Breast epithelium (tissue), 4 donors: ENCODE results near the gene CYP26A1. TPM values are rescaled to one million over a fixed set of nuclear protein-coding genes. Genes with fewer than 3 reads are reported as not detected.

ENCODE experiments used
- DNase-seq, 2 donors: peaks; one replicate each; pipeline ENCODE4 v3.0.0-alpha.2; 2019; ENCODE audit warnings: low spot score in 2 of 2
- H3K27ac ChIP-seq, 2 donors: fragments of 200-600 bp; sonication (generic) in 1 of 2; one replicate each; pipeline ENCODE4 v1.5.1; 2016 to 2019; ENCODE audit warnings: mild to moderate bottlenecking in 1 of 2
- H3K27me3 ChIP-seq, 2 donors: fragments of 200-600 bp; sonication (generic) in 1 of 2; one replicate each; pipeline versions ENCODE4 v1.5.1 to v1.6.0; 2017 to 2019; ENCODE audit warnings: control low read depth in 1 of 2, mild to moderate bottlenecking in 1 of 2
- H3K36me3 ChIP-seq: fragments of 200-600 bp; one replicate; pipeline ENCODE4 v1.5.1; 2019
- H3K4me1 ChIP-seq, 2 donors: fragments of 200-600 bp; sonication (generic); one replicate each; pipeline ENCODE4 v1.5.1; 2016 to 2019; ENCODE audit warnings: control low read depth in 1 of 2
- H3K4me3 ChIP-seq, 3 donors: fragments of 200-600 bp; sonication (generic); 1 replicate in 2 of 3; 2 replicates in 1 of 3; pipeline ENCODE4 v1.5.1; 2016 to 2019; ENCODE audit warnings: mild to moderate bottlenecking in 3 of 3, moderate library complexity in 2 of 3
- H3K9me3 ChIP-seq, 2 donors: fragments of 200-600 bp; sonication (generic) in 1 of 2; one replicate each; pipeline ENCODE4 v1.5.1; 2016 to 2019; ENCODE audit warnings: control low read depth in 1 of 2
- CTCF ChIP-seq, 3 donors: fragments of 450-650 bp; IDR thresholded peaks; one replicate each; pipeline ENCODE4 v1.5.1; 2016 to 2017; ENCODE audit warnings: antibody characterized with exemption in 3 of 3, mild to moderate bottlenecking in 3 of 3, moderate library complexity in 3 of 3
- POLR2A ChIP-seq: fragments of 450-650 bp; IDR thresholded peaks from one replicate; pipeline ENCODE4 v1.6.1; 2016; ENCODE audit warnings: antibody characterized with exemption, mild to moderate bottlenecking, moderate library complexity
- POLR2AphosphoS5 ChIP-seq, 3 donors: sonication (generic); formaldehyde crosslinking; IDR thresholded peaks; one replicate each; pipeline ENCODE4 v1.6.1; 2017; ENCODE audit warnings: antibody characterized with exemption in 3 of 3
- intact Hi-C: fragments of 100-400 bp; cut with DNase I; formaldehyde crosslinking; loops from one replicate; pipeline ENCODE4 v1.15.1; 2023; ENCODE audit warnings: low total_unique reads
- total RNA-seq, 3 donors: library from RNA; depleted of rRNA; stranded (reverse); fragments of >200 nt; gene quantifications; one replicate each; pipeline ENCODE4 v1.1.0, GENCODE V29; 2016

CYP26A1 gene
- total RNA-seq, 3 donors from 2014 or later: 0.33 to 2.3 TPM; not detected in 1

- peak in 1 of 2 donors; percentile 17 for DNase-seq
- intact Hi-C loops: no loop called here
- H3K36me3 ChIP-seq: no peaks in the 10 kb centered on the region
- peaks cover 0 to 76% of the 10 kb centered on the region in 2 donors for H3K27me3 ChIP-seq
- H3K9me3 ChIP-seq: no peaks in the 10 kb centered on the region
- H3K4me3 ChIP-seq: peak overlapping the region; percentile 14 to 65 (median 54)
- no peak for TF ChIP-seq POLR2AphosphoS5 (IDR thresholded peaks at IDR 0.05)
- TF ChIP-seq CTCF (IDR thresholded peaks at IDR 0.05): no peak
- no peak overlapping the region for H3K27ac ChIP-seq
- peaks cover 6 to 12% of the 10 kb centered on the region in 2 donors for H3K4me1 ChIP-seq
Measured at GRCh38 chr10:93071674-93072224, 1.9 kb upstream of the CYP26A1 start.

- Histone ChIP-seq H3K27ac (no peak overlapping the region), H3K27me3 (peaks cover 0 to 71% of the 10 kb centered on the region in 2 donors), H3K4me1 (peaks cover 6 to 12% of the 10 kb centered on the region in 2 donors), H3K9me3 (no peaks in the 10 kb centered on the region), H3K36me3 (no peaks in the 10 kb centered on the region), H3K4me3 (peak overlapping the region; percentile 14 to 65 (median 54))
- intact Hi-C loops: no loop called here
- TF ChIP-seq CTCF (IDR thresholded peaks at IDR 0.05): no peak
- TF ChIP-seq POLR2A: no peak
- TF ChIP-seq POLR2AphosphoS5 (IDR thresholded peaks at IDR 0.05): no peak
- DNase-seq: peak in 1 of 2 donors; percentile 16
Measured at GRCh38 chr10:93072225-93072712, 1.4 kb upstream of the CYP26A1 start.

- TF ChIP-seq POLR2AphosphoS5 (IDR thresholded peaks at IDR 0.05) (no peak), CTCF (IDR thresholded peaks at IDR 0.05) (no peak), POLR2A (no peak)
- Histone ChIP-seq H3K27me3 (peaks cover 0 to 64% of the 10 kb centered on the region in 2 donors), H3K36me3 (no peaks in the 10 kb centered on the region), H3K4me3 (peak overlapping the region; percentile 6 to 65 (median 54)), H3K27ac (no peak overlapping the region), H3K9me3 (no peaks in the 10 kb centered on the region), H3K4me1 (peaks cover 6 to 12% of the 10 kb centered on the region in 2 donors)
- intact Hi-C loops: no loop called here
- peak in 1 of 2 donors; percentile 15 for DNase-seq
Measured at GRCh38 chr10:93072713-93073538, 767 bp upstream of the CYP26A1 start.

- H3K4me3 ChIP-seq: peak overlapping the region; percentile 6 to 65 (median 54)
- TF ChIP-seq POLR2AphosphoS5 (IDR thresholded peaks at IDR 0.05) (no peak), CTCF (IDR thresholded peaks at IDR 0.05) (no peak), POLR2A (no peak)
- H3K27me3 ChIP-seq: peaks cover 0 to 52% of the 10 kb centered on the region in 2 donors
- no peak overlapping the region for H3K27ac ChIP-seq
- no peaks in the 10 kb centered on the region for H3K36me3 ChIP-seq
- peak in 1 of 2 donors; percentile 11 for DNase-seq
- peaks cover 6 to 12% of the 10 kb centered on the region in 2 donors for H3K4me1 ChIP-seq
- intact Hi-C loops: no loop called here
- H3K9me3 ChIP-seq: no peaks in the 10 kb centered on the region
Measured at GRCh38 chr10:93074147-93074596, 479 bp downstream of the CYP26A1 start.
